Jurkat, Clone E6-1 (cell line): Measurements from ENCODE around the gene IL1R1.
"Not testable (repeated sequence)": the region's sequence is repeated elsewhere in the genome, so short reads cannot be mapped to it uniquely, and the experiment has no call there.

Experiments used
- DNase-seq: peaks from one replicate; pipeline ENCODE4 v3.0.0-alpha.2; 2011; ENCODE audit warnings: low read depth, low spot score
- H3K4me3 ChIP-seq: 2 replicates; pipeline ENCODE4 v1.5.1; 2011; ENCODE audit warnings: mild to moderate bottlenecking, low read length, control low read depth, moderate library complexity

IL1R1 gene

DNA sequence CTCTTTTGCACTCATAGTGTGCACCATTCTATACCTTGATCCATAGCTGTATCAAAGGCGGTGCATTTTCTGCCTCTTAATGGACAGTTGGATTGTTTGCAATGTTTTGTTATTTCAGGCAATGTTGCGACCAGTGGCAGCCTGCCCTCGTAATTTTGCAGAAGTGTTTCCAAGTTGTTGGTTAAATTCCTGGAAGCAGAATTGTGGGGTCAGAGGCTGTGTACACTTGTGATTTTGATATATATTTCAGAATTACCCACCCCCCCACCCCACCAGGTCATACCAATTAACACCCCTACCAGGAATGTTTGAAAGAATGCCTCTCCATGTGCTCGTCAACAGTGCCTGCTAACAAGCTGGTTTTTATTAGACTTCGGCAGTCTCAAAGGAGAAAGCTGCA, 32.4 kb upstream of the IL1R1 start:
- H3K4me3 ChIP-seq: no peak overlapping the region
- DNase-seq: no peak

DNA sequence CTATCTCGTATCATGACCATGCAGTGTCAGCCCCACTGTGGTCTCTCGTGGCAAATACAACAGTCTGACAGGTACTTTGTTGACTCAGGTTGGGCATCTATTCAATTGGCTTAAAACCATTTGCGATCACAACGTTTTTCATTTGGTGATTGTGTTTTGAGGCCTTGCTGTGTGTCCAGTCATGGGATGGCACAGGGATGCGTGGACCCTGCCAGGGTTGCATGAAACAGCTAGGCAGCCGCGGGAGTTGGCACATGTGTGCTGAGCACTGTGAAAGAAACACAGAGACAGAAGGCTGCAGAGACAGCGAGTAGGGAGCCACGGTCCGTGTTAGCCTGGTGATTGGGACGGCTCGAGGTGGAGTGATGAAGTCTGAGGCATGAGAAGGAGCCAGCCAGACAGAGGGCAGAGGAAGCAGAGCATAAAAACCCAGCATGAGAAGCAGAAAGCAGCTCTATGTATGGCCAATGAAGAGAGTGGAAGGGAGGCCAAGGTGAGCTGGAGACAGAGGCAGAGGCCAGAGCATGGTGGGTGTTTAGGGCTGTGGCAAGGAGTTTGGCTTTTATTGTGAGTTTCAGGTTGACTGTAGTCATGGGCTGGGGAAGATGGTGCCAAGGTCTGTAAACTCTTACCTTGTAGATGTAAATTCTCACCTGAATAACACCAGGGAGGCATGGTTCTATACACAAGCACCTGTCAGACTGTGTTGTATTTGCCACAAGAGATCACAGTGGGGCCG, 31.8 kb upstream of the IL1R1 start:
- no peak overlapping the region for H3K4me3 ChIP-seq
- DNase-seq: no peak

DNA sequence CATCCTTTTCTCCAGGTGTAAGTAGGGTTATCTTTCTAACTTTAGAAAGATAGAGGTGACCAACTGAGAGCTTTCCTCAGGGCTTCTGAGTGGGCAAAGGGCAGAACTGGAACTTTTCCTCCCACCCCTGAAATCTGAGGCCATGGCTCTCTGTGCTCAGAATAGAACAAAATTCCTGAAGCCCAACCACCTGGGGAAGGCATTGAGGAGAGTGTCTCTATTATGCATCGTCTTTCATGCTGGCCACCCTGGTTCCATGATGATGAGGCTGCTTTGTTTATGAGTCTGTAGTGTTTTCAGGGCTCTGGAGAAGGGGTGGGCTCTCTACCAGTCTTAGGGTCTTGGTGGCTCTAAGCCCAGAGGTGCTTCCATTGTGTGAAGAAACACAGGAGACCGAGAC, 30.7 kb upstream of the IL1R1 start:
- no peak for DNase-seq

DNA sequence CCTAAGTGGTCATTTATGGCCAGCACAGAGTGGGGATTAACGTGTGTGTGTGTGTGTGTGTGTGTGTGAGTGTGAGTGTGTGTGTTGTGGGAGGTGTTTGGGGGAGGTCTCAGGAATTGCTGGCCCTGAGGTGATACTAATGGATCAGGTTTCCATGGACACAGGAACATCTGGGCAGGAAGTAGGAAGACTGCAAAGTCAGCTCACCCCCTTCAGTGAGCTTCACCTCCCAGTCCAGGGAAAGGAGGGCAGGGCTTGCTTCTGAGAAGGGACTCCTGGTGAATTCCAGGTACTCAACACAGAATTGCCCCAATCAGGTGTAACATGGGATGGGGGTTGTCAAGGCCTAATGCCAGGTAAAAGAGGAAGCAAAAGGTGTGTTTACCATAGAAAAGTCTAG, 30.3 kb upstream of the IL1R1 start:
- no peak for DNase-seq
- H3K4me3 ChIP-seq: no peak overlapping the region

More for the DNA sequence above, 30.7 kb upstream of the IL1R1 start:
- H3K4me3 ChIP-seq: no peak overlapping the region

DNA sequence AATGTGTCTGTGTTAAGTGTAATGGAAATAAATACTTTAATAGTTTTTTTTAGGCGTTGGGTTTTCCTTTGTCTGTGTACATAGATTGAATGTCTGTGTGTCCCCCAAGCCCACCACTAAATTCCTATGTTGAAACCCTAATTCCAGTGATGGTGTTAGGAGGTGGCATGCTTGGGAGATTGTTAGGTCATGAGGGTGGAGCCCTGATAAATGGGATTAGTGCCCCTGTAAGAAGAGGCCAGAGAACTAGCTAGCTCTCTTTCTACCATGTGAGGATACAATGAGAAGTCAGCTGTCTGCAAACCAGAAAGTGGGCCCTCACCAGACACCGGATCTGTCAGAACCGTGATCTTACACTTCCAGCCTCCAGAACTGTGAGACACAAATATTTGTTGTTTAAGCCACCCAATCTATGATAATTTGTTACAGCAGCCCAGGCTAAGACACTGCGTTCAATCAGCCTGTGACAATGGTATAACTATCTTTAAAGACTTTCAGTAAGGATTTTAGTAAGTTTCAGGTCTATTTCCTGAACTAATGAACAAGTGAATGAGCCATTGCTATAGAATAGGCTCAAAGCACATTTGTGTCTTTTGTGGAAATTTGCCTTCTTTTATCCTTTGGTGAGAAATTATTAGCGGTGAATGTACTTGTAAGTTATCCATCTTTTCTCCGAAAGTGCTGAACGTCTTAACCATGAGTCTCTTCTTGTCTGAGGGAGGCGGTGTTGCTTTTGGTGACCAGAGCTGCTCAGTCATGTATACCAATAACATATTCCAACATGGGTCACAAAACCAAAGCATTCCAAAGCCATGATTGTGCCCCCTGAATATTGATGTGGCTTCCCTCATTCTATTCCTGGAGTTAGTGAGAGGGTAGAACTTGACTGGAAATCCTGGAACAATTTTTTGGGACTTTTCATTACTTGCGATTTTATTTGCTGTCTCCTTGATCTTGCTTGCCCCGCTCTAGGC, 29.6 kb upstream of the IL1R1 start:
- DNase-seq: no peak
- no peak overlapping the region for H3K4me3 ChIP-seq

DNA sequence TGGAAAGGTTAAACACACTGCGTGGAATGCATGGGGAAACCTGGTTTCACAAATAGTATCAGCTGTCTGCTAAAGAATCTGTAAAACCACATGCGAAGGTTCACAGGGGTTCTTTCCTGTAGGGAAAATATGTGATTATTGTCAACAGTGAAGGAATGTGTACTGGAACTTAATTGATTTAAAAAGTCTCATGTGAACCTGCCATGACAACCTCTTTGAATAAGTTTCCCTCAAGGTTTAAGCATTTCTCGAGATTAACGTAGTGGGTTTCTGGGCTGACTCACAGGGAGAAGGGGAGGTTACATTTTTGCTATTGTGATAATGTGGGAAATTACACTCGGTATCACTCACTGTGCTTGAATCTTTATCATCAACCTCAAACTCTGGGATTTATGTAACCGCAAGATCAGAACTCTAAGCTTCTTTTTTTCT, 28.2 kb upstream of the IL1R1 start:
- no peak overlapping the region for H3K4me3 ChIP-seq
- DNase-seq: no peak

DNA sequence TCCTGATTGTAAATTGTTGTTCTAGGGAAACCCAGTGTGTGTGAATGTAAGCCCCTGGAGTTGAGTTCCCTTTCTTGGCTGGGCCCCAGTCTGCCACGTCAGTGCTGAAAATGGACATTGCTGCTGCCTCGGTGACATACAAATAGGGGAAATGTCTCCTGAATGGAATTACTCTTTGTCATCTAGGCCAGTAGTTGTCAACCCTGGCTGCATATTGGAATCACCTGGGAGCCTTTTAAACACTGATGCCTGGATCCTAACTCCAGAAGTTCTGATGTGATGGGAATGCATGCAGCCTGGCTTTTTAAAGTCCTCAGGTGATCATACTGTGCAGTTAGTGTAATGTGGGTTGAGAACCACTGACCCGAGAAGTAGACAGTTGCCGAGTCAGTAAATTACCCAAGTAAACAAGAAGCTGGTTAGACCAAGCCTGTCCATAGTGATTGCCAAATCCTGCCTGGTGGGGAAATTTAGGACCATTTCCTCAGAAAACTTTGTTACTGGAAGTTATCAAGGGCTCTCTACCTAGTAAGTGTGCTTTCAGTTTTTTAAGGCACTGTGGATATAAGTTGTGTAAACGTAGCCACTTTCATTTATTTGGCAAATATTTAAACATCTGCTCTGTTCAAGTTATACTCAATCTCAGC, 27.6 kb upstream of the IL1R1 start:
- no peak overlapping the region for H3K4me3 ChIP-seq
- no peak for DNase-seq

DNA sequence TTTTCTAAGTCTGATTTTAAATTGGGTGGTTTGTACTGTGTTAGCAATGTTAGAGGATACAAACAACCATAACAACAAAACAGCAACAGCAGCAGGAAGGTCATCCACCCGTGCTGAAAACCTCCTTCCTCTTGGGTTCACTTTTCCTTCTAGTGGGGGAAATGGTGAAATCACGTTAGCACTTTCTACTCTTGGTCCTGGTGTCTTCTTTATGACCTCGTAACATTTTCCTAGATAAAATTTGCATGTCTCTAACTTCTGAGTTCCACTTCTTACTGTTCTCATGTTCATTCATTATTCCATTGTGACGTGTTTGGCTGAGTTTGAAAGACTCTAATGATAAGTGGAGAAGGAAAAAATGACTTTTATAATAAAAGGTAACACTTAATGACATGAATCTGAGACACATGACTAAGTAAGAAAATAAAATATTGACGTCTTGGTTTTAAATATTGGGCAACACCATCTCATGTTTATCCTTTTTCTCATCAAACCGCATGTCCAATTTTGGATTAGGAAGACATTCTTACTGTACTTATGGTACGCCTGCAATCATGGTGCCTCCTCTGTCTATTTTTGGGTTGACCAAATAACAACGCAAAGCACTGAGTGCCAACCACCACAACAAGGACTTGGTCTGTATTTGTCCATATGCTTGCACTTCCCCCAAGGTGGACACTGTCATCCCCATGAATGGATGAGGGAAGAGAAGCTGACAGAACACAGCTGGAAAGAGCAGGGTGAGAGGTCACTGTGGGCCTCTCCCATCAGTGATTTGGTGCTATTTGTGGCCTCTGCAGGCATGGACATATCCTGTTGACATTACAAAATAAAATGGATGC, 25.7 kb upstream of the IL1R1 start:
- no peak for DNase-seq

DNA sequence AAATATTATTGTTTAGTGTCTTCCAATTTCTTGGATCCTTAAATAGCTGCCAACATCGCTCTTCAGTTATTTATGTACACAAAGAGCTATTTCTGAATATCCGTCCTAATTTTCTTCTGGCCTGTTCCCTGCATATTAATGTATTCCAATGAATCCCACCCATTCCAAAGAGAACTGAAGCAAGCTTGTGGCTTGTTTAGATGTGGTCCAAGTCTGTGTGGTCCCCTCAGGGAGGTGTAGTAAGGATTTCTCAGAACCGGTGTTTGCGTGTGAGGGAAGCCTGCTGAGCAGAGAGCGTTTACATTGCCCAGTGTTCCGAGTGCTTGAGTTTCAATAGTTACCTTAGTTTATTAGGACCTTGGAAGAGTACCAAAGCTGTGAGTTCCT, 25.1 kb upstream of the IL1R1 start:
- H3K4me3 ChIP-seq: no peak overlapping the region
- DNase-seq: no peak

More for the DNA sequence above, 25.7 kb upstream of the IL1R1 start:
- H3K4me3 ChIP-seq: no peak overlapping the region

DNA sequence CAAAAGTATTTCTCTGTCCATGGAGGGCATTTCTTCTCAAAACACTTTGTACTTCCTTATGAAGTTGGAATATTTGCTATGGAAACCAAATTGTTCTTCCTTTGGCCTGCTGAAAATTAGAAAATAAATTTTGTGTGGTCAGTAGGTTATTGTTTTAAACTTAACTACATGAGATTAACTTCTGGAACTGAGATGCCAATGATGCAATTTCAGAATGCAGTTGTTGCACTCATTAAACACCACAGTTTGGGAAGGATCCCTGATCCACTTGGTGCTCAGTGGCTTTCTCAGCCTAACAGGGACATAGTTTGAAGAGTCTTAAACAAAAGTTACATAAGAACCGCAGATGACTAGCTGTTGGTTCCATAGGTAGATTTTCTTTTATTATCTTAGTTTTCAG, 23.3 kb upstream of the IL1R1 start:
- H3K4me3 ChIP-seq: no peak overlapping the region
- no peak for DNase-seq

DNA sequence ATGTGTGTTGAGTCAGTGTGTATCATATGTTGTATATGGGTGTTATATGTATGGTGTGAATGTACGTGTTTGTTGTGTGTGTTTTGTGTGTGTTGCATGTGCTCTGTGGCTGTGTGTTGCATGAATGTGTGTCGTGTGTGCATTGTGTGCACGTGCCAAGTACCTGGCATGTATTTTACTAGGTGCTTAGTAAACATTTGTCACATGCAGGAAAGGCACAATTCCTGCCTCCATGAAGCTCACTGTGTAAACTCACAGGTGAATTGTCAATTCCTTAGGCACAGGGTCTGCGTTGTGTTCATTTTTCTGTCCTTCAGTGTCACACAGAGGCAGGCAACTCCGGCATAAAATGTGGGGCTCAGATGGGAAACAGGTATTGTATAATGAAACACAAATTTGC, 22.3 kb upstream of the IL1R1 start:
- H3K4me3 ChIP-seq: no peak overlapping the region
- no peak for DNase-seq

DNA sequence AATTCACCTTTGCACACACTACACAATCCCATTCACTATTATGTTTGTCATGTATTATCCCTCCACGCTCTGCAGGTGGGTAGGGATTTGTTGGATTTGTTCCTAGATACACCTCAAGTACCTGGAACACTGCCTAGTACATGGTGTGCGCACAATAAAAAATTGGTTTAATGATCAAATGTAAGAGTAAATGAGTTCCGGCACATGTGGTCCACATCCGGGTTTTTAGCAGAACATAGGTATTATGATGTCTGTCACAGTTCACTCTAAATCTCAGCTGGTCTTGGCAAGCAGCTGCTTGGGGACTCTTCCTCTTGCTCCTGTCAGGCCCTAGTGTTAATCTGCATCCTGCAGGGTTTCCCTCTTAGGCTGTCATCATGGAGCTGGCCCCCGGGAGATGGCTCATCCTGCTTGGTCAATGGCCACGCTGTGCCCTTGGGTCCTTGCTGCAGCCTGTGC, 21.8 kb upstream of the IL1R1 start:
- DNase-seq: no peak
- H3K4me3 ChIP-seq: no peak overlapping the region

DNA sequence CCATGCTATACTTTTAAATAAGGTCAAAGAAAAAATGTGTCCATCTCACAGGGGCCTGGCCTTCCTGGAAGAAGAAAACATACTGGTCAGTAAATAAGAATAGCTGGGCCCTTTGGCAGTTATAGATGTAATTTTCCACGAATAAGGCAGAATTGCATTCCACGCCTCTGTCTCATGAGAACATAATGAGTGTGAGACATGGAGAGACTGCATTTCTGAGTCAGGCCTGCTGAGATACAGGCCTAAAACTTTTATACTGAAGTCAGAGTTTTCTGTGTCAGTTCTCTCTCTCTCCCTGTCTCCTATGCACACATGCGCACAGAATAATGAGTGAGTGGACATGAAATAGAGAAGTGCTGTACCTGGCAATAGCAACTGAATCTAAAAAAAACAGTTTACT, 20.4 kb upstream of the IL1R1 start:
- no peak overlapping the region for H3K4me3 ChIP-seq
- no peak for DNase-seq

DNA sequence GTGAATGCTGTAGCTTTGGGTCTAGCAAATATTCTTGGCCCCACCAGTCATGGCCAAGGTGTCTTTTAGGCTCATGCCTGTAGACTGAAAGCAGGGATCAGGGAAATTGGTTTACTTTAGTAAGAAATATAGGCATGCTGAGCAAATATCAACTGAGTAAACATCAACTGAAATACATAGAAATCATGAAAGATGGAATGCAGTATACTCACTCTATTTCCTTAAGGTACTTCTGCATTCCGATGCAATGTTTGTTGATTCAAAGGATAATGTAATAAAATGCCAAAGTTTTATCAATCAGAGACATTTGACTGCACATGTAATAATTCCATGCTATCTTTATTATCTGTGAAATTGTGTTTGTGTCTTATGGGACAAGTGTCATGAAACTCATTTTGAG, 19.6 kb upstream of the IL1R1 start:
- DNase-seq: no peak

DNA sequence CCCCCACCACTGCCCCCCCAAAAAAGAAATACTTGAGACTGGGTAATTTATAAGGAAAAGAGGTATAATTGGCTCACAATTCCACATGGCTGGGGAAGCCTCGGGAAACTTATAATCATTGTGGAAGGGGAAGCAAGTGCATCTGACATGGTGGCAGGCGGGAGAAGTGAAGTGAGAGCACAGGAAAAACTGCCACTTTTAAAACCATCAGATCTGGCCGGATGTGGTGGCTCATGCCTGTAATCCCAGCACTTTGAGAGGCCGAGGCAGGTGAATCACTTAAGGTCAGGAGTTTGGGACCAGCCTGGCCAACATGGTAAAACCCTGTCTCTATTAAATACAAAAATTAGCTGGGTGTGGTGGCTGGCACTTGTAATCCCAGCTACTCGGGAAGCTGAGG, 18.1 kb upstream of the IL1R1 start:
- H3K4me3 ChIP-seq, DNase-seq: not testable (repeated sequence)

More for the DNA sequence above, 19.6 kb upstream of the IL1R1 start:
- H3K4me3 ChIP-seq: no peak overlapping the region

DNA sequence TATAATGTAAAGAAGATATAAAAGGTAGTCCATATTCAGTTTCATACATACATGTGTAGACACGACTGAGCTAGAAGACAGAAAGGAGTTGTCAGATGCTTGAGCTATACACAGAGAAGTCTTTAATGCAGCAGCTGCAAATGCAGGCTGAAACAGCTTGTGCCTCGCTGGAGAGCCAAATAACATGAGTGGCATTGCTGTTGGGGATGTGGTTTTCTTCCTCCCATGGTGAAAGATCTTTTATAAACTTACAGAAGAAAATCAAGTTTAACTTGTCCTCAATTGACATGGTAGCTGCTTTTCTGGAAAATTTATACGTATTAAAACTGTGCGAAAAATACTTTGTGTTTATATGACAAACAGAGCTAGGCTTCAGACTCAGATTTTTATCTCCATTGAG, 16.4 kb upstream of the IL1R1 start:
- no peak for DNase-seq
- H3K4me3 ChIP-seq: no peak overlapping the region

DNA sequence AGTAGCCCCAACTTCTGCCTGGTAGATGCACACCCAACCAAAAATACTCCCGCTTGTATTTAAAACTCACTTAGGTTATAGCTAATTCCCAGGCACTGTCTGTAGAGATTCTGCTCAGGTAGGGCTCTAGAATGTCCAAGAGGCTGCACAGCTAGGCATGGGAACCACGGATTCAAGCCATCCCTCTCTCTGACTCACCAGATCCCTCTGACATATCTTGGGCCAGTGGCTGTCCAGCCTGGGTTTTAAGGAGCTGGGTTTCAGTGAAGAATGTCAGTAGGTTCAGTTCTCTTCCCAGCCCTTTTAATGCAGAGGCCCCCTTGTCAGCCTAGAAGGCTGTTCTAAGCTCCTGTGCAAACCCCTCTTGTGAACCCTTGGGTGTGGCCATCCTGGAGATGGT, 15.9 kb upstream of the IL1R1 start:
- no peak for DNase-seq
- H3K4me3 ChIP-seq: no peak overlapping the region

DNA sequence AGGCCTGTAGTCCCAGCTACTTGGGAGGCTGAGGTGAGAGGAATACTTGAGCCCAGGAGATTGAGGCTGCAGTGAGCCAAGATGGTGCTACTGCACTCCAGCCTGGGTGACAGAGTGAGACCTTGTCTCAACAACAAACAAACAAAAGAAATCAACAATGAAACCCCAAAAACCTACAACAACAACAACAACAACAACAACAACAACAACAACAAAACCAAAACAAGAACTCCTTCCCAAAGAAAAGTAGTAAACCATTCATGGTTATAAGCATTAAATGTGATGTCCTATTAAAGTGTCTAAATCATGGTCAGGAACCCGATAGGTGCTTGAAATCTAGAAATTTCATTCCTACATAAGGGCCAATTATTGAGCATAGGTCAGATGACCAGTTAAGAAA, 13.5 kb upstream of the IL1R1 start:
- DNase-seq: no peak

More for the DNA sequence above, 13.5 kb upstream of the IL1R1 start:
- no peak overlapping the region for H3K4me3 ChIP-seq
